Activated T-cell treated with anti-CD3 and anti-CD28 coated beads, Interleukin-2, amount 50 U/mL, for 1 hour (primary cell): ENCODE data around the gene EREG.
"Not testable (repeated sequence)": the region's sequence is repeated elsewhere in the genome, so short reads cannot be mapped to it uniquely, and the experiment has no call there.

Experiments
- DNase-seq: peaks from one replicate; pipeline ENCODE4 v3.0.0-alpha.2; 2020

EREG gene

DNA sequence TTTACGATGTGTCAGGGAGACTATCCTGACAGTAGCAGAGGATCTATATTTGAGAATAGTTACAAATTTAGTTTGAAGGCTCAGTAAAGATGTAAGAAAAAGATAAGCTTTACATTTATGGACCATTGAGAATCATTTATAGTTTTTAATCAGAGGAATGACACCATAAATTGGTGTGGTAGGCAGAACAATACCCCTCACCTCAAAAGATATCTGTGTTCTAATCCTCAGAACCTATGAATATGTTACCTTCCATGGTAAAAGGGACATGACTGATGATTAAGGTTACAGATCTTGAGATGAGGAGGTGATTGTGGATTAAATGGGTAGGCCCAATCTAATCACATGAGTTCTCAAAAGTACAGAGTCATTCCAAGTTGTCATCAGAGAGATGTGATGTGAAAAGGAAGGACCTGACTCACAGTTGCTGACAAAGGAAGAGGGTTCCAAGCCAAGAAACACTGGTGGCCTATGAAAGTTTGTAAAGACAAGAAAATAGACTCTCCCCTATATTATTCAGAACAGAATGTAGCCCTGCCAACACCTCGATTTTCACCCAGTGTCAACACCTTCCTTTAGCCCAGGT, 27.0 kb downstream of the EREG start:
- DNase-seq, result no peak

- DNase-seq, result no peak
Observed at GRCh38 chr4:74394476-74395136, 29.7 kb downstream of the EREG start.

DNA sequence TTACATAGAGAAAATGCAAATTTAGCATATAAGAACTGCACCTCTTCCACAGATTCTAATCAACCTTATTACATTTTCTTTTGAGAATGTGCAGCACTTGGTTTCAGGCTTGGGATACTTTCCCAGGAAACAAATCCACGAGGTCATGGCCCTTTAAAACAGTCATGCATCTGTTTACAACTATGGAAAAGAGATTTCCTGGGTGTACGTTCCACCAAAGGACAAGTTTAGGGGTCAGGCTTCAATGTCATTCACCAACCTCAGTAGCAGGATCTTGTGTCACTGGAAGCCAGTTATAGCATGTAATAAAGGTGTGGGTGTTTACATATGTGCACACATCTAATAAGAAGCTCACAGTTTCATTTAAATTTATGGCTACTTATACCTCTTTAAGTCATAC, 30.7 kb downstream of the EREG start:
- no peak for DNase-seq

- DNase-seq, result no peak
Observed at GRCh38 chr4:74397748-74398426, 32.9 kb downstream of the EREG start.

- not testable (repeated sequence) for DNase-seq
Observed at GRCh38 chr4:74398894-74399589, 34.1 kb downstream of the EREG start.

GRCh38 chr4:74400395-74400794, 35.5 kb downstream of the EREG start:
- DNase-seq, result no peak

DNA sequence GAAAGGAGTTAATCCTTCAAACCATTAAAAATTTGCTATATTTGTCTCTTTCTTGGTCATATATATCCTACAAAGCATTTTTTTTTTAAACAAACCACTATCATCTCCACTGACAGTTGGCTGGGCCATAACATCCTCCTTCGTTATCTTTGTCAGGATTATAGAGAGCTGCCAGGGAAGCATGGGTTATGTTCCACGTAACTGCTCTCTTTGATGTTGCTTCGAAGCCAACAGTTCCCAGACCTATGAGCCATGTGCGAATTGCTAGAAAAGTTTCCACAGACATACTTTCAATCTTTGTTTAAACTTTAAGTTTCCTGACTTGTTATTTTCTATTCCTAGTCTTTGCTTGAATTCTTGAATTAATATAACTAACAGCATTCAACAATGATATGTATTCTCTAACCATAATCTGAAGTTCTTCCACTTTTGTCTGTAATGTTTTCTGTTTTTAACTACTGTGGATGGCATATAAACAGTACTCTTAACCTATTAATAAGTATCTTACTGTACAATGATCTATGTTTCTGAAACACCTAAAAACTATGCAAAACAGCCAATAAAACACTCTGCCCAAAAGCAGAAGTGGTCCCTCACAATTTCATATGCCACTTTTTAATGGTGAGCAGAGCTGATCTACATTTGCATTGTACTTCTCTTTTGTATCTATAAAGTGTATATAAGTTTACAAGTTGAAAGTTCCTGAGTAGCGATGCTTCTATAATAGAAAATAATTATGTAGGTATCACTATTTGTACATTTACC, 37.9 kb downstream of the EREG start:
- DNase-seq, result no peak

DNA sequence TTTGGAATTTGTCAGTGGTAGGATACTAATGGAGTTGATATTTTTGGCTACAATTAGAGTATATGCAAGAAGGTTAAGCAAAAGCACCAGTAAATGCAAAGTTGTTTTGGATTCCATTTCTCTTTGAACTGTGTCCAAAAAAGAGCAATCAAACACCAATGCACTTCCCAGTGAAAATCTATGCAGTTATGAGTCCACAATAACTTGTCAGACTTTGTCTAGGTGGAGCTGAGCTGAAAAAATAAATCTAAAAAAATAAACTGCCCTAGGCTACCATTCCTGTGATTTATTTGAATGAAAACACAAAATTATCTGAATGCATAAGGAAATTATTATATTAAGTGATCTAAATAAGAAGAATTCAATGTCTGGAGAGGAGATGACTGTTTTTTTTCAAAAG, 42.9 kb downstream of the EREG start:
- DNase-seq, result no peak

DNA sequence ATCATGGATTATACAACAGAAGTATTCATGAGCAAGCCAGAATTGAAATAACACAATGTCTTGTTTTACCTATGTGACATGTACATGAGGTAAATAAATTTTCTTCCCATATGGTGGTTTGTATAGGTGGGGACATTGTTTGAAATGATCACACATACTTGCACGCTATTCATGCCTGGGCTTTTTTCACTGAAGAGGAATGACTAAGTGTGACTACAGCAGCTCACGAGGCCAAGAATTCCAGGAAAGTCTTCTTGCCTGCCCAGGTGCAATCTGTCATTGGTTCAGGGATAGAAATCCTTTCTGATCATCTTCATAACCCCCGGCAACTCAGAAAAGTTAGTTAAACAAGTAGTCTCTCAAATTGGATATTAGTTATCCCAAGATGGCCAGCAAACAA, 43.7 kb downstream of the EREG start:
- no peak for DNase-seq

GRCh38 chr4:74410272-74410671, 45.3 kb downstream of the EREG start:
- no peak for DNase-seq

GRCh38 chr4:74412225-74412624, 47.3 kb downstream of the EREG start:
- no peak for DNase-seq

GRCh38 chr4:74413265-74413664, 48.3 kb downstream of the EREG start:
- DNase-seq, result no peak

GRCh38 chr4:74414149-74414809, 49.3 kb downstream of the EREG start:
- DNase-seq, result no peak

DNA sequence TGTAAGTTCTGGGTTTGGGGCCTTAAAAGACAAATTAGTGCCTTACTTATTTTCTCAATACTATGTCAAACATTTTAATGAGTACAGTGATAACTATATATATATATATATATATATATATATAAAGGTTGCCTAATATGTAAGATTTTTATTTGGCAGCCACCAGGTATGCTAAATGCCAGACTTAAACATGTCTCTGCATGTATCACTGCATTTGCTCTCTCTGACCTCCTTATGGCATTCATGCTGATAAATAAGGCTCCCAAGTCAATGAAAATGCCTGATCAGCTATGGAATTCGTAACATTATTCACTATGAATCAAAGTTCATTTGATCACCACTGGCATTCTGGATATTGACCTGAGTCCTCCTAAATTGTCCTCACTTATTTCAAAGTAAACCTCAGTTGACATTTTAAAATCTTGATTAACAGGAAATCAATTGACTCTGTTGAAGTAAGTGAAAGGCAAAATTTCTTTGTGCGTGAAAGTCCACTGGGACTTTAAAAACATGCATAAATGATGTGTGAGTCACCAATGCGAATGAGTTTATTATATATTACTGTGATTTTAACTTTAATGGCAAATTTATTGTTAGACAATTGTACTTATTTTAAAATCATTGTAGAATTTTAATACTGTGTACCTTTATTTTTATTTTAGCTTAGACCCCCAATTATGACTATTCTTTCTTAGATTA, 50.8 kb downstream of the EREG start:
- no peak for DNase-seq

GRCh38 chr4:74418063-74418670, 53.2 kb downstream of the EREG start:
- DNase-seq, result no peak

- DNase-seq, result no peak
Observed at GRCh38 chr4:74420863-74421262, 55.9 kb downstream of the EREG start.

- no peak for DNase-seq
Observed at GRCh38 chr4:74423104-74423503, 58.2 kb downstream of the EREG start.

DNA sequence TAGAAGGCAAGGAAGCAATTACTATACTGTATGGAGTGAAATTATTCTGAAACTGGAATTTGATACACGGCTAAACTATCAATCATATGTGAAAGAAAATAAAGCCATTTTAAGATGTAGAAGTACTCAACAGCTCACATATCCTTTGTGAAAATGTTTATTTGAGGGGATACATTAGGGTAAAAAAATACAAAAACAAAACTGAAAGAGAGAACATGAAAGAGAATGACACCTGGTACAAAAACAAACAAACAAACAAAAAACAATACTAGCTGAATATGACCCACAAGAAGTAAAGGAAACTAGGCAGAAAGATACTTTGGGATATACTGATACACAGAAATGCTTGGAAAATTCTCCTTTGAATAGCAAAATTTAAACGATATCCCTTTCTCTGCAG, 59.2 kb downstream of the EREG start:
- no peak for DNase-seq

GRCh38 chr4:74426101-74426500, 61.2 kb downstream of the EREG start:
- DNase-seq, result no peak

- DNase-seq, result no peak
Observed at GRCh38 chr4:74428276-74428675, 63.3 kb downstream of the EREG start.

DNA sequence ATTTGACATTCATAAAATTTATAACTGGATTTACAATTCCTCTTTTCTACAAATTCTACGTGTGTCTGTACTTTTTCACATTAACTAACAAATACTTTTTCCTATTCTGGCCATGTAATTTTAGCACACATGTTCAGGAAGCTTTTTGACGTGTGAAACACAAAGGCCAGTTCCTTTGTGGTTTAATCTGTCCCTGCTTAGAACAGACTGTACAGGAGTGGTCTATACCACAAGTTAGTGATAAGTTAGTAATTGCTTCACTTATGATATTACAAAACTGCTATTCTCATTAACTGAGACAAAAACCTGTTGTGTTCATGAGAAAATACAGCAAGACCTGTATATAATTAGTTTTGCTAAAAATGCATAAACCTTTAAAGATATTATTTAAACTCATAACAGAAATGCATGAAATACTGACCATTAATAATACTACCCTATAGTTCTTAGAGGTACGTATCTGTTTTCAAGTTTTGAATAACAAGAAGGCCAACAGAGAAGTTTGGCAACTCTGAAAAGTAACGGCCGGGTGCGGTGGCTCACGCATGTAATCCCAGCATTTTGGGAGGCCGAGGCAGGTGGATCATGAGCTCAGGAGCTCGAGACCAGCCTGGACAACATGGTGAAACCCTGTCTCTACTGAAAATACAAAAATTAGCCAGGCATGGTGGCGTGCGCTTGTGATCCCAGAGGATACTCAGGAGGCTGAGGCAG, 66.3 kb downstream of the EREG start:
- no peak for DNase-seq
